NB4 (cell line): ENCODE data around the gene DTX3L.

Experiments
- POLR2A ChIP-seq: IDR thresholded peaks from 2 replicates; pipeline ENCODE4 v1.6.1; 2011; ENCODE audit warnings: mild to moderate bottlenecking; ENCODE audit not compliant: insufficient read length; ENCODE audit errors: extremely low read depth
- TF ChIP-seq, protein P1 (sequence below): IDR thresholded peaks from one replicate; pipeline ENCODE4 v1.5.1; 2012; ENCODE audit warnings: low read depth, low read length
- TF ChIP-seq, protein P2 (sequence below): IDR thresholded peaks from 2 replicates; pipeline ENCODE4 v1.6.1; 2011; ENCODE audit warnings: low read depth, low read length

DNA sequence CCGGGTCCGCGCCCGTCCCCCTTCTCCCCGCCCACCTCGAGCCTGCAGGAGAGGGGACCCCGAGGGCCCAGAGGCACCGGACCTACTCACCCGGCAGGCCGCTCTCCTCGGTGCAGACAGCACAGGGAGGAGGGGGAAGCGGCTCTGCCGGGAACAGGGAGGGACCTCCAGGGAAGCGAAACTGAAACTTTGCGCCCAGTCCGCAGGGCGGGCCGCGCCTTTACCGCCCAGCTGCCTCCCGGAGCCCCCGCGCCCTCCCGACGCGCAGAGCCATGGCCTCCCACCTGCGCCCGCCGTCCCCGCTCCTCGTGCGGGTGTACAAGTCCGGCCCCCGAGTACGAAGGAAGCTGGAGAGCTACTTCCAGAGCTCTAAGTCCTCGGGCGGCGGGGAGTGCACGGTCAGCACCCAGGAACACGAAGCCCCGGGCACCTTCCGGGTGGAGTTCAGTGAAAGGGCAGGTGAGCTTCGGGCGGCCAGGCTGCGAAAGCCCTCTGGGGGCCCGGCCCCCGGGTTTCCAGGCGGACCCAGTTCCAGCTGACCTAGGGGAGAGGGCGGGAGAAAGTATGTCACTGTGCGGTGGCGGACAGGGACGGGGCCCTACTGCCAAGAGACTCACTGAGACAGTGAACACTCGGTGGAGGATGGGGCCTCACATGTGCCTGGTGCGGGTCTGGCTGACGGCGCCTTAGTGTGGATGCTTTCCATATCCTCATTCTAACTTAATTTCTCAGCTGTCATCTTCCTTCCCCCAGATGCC lies at the start of gene DTX3L, which contains the start of gene PARP9:
- peak; percentile 48 for TF ChIP-seq POLR2A
- TF ChIP-seq, protein P1, sequence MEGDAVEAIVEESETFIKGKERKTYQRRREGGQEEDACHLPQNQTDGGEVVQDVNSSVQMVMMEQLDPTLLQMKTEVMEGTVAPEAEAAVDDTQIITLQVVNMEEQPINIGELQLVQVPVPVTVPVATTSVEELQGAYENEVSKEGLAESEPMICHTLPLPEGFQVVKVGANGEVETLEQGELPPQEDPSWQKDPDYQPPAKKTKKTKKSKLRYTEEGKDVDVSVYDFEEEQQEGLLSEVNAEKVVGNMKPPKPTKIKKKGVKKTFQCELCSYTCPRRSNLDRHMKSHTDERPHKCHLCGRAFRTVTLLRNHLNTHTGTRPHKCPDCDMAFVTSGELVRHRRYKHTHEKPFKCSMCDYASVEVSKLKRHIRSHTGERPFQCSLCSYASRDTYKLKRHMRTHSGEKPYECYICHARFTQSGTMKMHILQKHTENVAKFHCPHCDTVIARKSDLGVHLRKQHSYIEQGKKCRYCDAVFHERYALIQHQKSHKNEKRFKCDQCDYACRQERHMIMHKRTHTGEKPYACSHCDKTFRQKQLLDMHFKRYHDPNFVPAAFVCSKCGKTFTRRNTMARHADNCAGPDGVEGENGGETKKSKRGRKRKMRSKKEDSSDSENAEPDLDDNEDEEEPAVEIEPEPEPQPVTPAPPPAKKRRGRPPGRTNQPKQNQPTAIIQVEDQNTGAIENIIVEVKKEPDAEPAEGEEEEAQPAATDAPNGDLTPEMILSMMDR: no peak
- TF ChIP-seq, protein P2, sequence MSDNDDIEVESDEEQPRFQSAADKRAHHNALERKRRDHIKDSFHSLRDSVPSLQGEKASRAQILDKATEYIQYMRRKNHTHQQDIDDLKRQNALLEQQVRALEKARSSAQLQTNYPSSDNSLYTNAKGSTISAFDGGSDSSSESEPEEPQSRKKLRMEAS: peak; percentile 50; the same call in 1 of the 2 replicates
